ENCODE results near the gene SLX4IP. TPM values are rescaled to one million over a fixed set of nuclear protein-coding genes. Genes with fewer than 3 reads are reported as not detected.

The SLX4IP gene
- total and polyA plus RNA-seq, 2 of the 13 experiments (the other 11 are each of a cell fraction or from before 2014, with no cell fraction given), result 3.6 to 7.3 TPM

GRCh38 chr20:10674684-10675449 lies 239.8 kb downstream of the SLX4IP start (continued):
- TF ChIP-seq CREB1 (IDR thresholded peaks at IDR 0.05) (no peak), CREB1 (CRISPR knock-in tag; IDR thresholded peaks at IDR 0.05) (no peak), SP4 (CRISPR knock-in tag; IDR thresholded peaks at IDR 0.05) (no peak), CENPX (CRISPR knock-in tag; IDR thresholded peaks at IDR 0.05) (no peak), ZNF747 (CRISPR knock-in tag; IDR thresholded peaks at IDR 0.05; ENCODE audit: borderline replicate concordance) (0 out of 2 replicates have a peak, but pooled peaks have one; percentile 21), SOX5 (CRISPR knock-in tag; IDR thresholded peaks at IDR 0.05; ENCODE audit: borderline replicate concordance) (0 out of 2 replicates have a peak, but pooled peaks have one; percentile 14), ONECUT2 (CRISPR knock-in tag; IDR thresholded peaks at IDR 0.05) (no peak), FLYWCH1 (CRISPR knock-in tag; IDR thresholded peaks at IDR 0.05) (no peak), ZNF605 (CRISPR knock-in tag; IDR thresholded peaks at IDR 0.05) (peak; percentile 73; the same call in 1 of the 2 replicates), ZNF713 (CRISPR knock-in tag; IDR thresholded peaks at IDR 0.05) (no peak; the same call in 1 of the 2 replicates), E2F5 (CRISPR knock-in tag; conservative IDR thresholded peaks at IDR 0.05) (no peak), ZNF839 (CRISPR knock-in tag; IDR thresholded peaks at IDR 0.05; ENCODE audit: borderline replicate concordance) (peak; percentile 93; the same call in 1 of the 2 replicates), RXRA (CRISPR knock-in tag; IDR thresholded peaks at IDR 0.05) (peak; percentile 85), ZNF225 (CRISPR knock-in tag; IDR thresholded peaks at IDR 0.05) (no peak)
- TF ChIP-seq, protein P1, sequence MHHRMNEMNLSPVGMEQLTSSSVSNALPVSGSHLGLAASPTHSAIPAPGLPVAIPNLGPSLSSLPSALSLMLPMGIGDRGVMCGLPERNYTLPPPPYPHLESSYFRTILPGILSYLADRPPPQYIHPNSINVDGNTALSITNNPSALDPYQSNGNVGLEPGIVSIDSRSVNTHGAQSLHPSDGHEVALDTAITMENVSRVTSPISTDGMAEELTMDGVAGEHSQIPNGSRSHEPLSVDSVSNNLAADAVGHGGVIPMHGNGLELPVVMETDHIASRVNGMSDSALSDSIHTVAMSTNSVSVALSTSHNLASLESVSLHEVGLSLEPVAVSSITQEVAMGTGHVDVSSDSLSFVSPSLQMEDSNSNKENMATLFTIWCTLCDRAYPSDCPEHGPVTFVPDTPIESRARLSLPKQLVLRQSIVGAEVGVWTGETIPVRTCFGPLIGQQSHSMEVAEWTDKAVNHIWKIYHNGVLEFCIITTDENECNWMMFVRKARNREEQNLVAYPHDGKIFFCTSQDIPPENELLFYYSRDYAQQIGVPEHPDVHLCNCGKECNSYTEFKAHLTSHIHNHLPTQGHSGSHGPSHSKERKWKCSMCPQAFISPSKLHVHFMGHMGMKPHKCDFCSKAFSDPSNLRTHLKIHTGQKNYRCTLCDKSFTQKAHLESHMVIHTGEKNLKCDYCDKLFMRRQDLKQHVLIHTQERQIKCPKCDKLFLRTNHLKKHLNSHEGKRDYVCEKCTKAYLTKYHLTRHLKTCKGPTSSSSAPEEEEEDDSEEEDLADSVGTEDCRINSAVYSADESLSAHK (CRISPR knock-in tag; IDR thresholded peaks at IDR 0.05; ENCODE audit: borderline replicate concordance), result no peak
- TF ChIP-seq, protein P2, sequence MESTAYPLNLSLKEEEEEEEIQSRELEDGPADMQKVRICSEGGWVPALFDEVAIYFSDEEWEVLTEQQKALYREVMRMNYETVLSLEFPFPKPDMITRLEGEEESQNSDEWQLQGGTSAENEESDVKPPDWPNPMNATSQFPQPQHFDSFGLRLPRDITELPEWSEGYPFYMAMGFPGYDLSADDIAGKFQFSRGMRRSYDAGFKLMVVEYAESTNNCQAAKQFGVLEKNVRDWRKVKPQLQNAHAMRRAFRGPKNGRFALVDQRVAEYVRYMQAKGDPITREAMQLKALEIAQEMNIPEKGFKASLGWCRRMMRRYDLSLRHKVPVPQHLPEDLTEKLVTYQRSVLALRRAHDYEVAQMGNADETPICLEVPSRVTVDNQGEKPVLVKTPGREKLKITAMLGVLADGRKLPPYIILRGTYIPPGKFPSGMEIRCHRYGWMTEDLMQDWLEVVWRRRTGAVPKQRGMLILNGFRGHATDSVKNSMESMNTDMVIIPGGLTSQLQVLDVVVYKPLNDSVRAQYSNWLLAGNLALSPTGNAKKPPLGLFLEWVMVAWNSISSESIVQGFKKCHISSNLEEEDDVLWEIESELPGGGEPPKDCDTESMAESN (CRISPR knock-in tag; conservative IDR thresholded peaks at IDR 0.05), result peak; percentile 79
- TF ChIP-seq, protein P3, sequence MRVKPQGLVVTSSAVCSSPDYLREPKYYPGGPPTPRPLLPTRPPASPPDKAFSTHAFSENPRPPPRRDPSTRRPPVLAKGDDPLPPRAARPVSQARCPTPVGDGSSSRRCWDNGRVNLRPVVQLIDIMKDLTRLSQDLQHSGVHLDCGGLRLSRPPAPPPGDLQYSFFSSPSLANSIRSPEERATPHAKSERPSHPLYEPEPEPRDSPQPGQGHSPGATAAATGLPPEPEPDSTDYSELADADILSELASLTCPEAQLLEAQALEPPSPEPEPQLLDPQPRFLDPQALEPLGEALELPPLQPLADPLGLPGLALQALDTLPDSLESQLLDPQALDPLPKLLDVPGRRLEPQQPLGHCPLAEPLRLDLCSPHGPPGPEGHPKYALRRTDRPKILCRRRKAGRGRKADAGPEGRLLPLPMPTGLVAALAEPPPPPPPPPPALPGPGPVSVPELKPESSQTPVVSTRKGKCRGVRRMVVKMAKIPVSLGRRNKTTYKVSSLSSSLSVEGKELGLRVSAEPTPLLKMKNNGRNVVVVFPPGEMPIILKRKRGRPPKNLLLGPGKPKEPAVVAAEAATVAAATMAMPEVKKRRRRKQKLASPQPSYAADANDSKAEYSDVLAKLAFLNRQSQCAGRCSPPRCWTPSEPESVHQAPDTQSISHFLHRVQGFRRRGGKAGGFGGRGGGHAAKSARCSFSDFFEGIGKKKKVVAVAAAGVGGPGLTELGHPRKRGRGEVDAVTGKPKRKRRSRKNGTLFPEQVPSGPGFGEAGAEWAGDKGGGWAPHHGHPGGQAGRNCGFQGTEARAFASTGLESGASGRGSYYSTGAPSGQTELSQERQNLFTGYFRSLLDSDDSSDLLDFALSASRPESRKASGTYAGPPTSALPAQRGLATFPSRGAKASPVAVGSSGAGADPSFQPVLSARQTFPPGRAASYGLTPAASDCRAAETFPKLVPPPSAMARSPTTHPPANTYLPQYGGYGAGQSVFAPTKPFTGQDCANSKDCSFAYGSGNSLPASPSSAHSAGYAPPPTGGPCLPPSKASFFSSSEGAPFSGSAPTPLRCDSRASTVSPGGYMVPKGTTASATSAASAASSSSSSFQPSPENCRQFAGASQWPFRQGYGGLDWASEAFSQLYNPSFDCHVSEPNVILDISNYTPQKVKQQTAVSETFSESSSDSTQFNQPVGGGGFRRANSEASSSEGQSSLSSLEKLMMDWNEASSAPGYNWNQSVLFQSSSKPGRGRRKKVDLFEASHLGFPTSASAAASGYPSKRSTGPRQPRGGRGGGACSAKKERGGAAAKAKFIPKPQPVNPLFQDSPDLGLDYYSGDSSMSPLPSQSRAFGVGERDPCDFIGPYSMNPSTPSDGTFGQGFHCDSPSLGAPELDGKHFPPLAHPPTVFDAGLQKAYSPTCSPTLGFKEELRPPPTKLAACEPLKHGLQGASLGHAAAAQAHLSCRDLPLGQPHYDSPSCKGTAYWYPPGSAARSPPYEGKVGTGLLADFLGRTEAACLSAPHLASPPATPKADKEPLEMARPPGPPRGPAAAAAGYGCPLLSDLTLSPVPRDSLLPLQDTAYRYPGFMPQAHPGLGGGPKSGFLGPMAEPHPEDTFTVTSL (CRISPR knock-in tag; IDR thresholded peaks at IDR 0.05; ENCODE audit: borderline replicate concordance), result 0 out of 2 replicates have a peak, but pooled peaks have one; percentile 30
